ENCODE measurements around the gene HBM.

Gene HBM

GRCh38 chr16:179211-180092, 13.7 kb downstream of the HBM start:
- H4K20me1 ChIP-seq (ENCODE audit: low read depth, low read length), result no peaks in the 10 kb centered on the region
- H3K79me2 ChIP-seq (ENCODE audit: insufficient read depth, low read length), result no peaks in the 10 kb centered on the region
- no peak overlapping the region for H3K4me2 ChIP-seq (ENCODE audit: low read depth, low read length, poor library complexity, severe bottlenecking)
- no peaks in the 10 kb centered on the region for H3K27me3 ChIP-seq (ENCODE audit: low read length)
- no peak overlapping the region for H2AFZ ChIP-seq (ENCODE audit: low read depth, low read length, severe bottlenecking)
- H3K9me2 ChIP-seq (replicated peaks; ENCODE audit: insufficient read depth, low read length), result no peaks in the 10 kb centered on the region
- H3K9me3 ChIP-seq (ENCODE audit: insufficient read depth, low read length), result no peaks in the 10 kb centered on the region
- no peak overlapping the region for H3K27ac ChIP-seq (ENCODE audit: low read depth, low read length)
- no peak overlapping the region for H3K4me3 ChIP-seq (ENCODE audit: insufficient read depth, low read length, poor library complexity, severe bottlenecking)
- no peak overlapping the region for H3K9ac ChIP-seq (ENCODE audit: low read length)
- no peaks in the 10 kb centered on the region for H3K36me3 ChIP-seq (ENCODE audit: low read length)
- TF ChIP-seq CTCF (IDR thresholded peaks at IDR 0.05; ENCODE audit: insufficient read depth, low read length, poor library complexity, severe bottlenecking) (no peak), EZH2phosphoT487 (conservative IDR thresholded peaks at IDR 0.05; ENCODE audit: low read length) (no peak)
- H3F3A ChIP-seq (ENCODE audit: insufficient read depth), result 0 out of 2 replicates have a peak, but pooled peaks cover 5% of the 10 kb centered on the region

- Histone ChIP-seq H3K36me3 (ENCODE audit: low read length) (no peaks in the 10 kb centered on the region), H3K9me3 (ENCODE audit: insufficient read depth, low read length) (no peaks in the 10 kb centered on the region), H3K4me2 (ENCODE audit: low read depth, low read length, poor library complexity, severe bottlenecking) (peak within 1 kb of the TSS; percentile 38), H3F3A (ENCODE audit: insufficient read depth) (0 out of 2 replicates have a peak, but pooled peaks cover 5% of the 10 kb centered on the region), H3K4me3 (ENCODE audit: insufficient read depth, low read length, poor library complexity, severe bottlenecking) (no peak within 1 kb of the TSS), H2AFZ (ENCODE audit: low read depth, low read length, severe bottlenecking) (no peak within 1 kb of the TSS), H3K9me2 (replicated peaks; ENCODE audit: insufficient read depth, low read length) (no peaks in the 10 kb centered on the region), H4K20me1 (ENCODE audit: low read depth, low read length) (no peaks in the 10 kb centered on the region), H3K27me3 (ENCODE audit: low read length) (no peaks in the 10 kb centered on the region), H3K9ac (ENCODE audit: low read length) (peak within 1 kb of the TSS; percentile 18; the same call in 1 of the 2 replicates), H3K79me2 (ENCODE audit: insufficient read depth, low read length) (no peaks in the 10 kb centered on the region), H3K27ac (ENCODE audit: low read depth, low read length) (no peak within 1 kb of the TSS)
- TF ChIP-seq EZH2phosphoT487 (conservative IDR thresholded peaks at IDR 0.05; ENCODE audit: low read length), result no peak
- TF ChIP-seq CTCF (IDR thresholded peaks at IDR 0.05; ENCODE audit: insufficient read depth, low read length, poor library complexity, severe bottlenecking), result no peak
These were observed 14.4 kb downstream of the HBM start, which contains the start of gene HBQ1 for GRCh38 chr16:180101-180675. HBQ1 (plus strand) TSS chr16:180459; CDS start chr16:180487, 28 bp downstream.

- H3K27me3 ChIP-seq (ENCODE audit: low read length), result no peaks in the 10 kb centered on the region
- no peaks in the 10 kb centered on the region for H3K36me3 ChIP-seq (ENCODE audit: low read length)
- H3K9me3 ChIP-seq (ENCODE audit: insufficient read depth, low read length), result no peaks in the 10 kb centered on the region
- no peak overlapping the region for H3K27ac ChIP-seq (ENCODE audit: low read depth, low read length)
- H3K79me2 ChIP-seq (ENCODE audit: insufficient read depth, low read length), result no peaks in the 10 kb centered on the region
- peak overlapping the region; percentile 38 for H3K4me2 ChIP-seq (ENCODE audit: low read depth, low read length, poor library complexity, severe bottlenecking)
- no peak for TF ChIP-seq CTCF (IDR thresholded peaks at IDR 0.05; ENCODE audit: insufficient read depth, low read length, poor library complexity, severe bottlenecking)
- TF ChIP-seq EZH2phosphoT487 (conservative IDR thresholded peaks at IDR 0.05; ENCODE audit: low read length), result no peak
- H3F3A ChIP-seq (ENCODE audit: insufficient read depth), result 0 out of 2 replicates have a peak, but pooled peaks cover 5% of the 10 kb centered on the region
- H2AFZ ChIP-seq (ENCODE audit: low read depth, low read length, severe bottlenecking), result no peak overlapping the region
- H3K9me2 ChIP-seq (replicated peaks; ENCODE audit: insufficient read depth, low read length), result no peaks in the 10 kb centered on the region
- peak overlapping the region; percentile 18; the same call in 1 of the 2 replicates for H3K9ac ChIP-seq (ENCODE audit: low read length)
- no peak overlapping the region for H3K4me3 ChIP-seq (ENCODE audit: insufficient read depth, low read length, poor library complexity, severe bottlenecking)
- H4K20me1 ChIP-seq (ENCODE audit: low read depth, low read length), result no peaks in the 10 kb centered on the region
These were observed 15.1 kb downstream of the HBM start for GRCh38 chr16:180681-181564.
